Osteoblast (primary cell): ENCODE measurements around the gene TEX13A. TPM values are rescaled to one million over a fixed set of nuclear protein-coding genes. Genes with fewer than 3 reads are reported as not detected.

Experiments
- DNase-seq: peaks from one replicate; pipeline ENCODE4 v3.0.0; 2011; ENCODE audit warnings: low spot score, mixed read lengths; ENCODE audit not compliant: insufficient read length; ENCODE audit errors: missing footprints
- H2AFZ ChIP-seq: 2 replicates; pipeline ENCODE4 v1.6.0; 2011; ENCODE audit warnings: mild to moderate bottlenecking, low read length
- H3K27ac ChIP-seq: 2 replicates; pipeline ENCODE4 v1.5.1; 2011; ENCODE audit warnings: mild to moderate bottlenecking, low read depth, low read length, moderate library complexity
- H3K27me3 ChIP-seq: 2 replicates; pipeline ENCODE4 v1.6.0; 2012; ENCODE audit warnings: mild to moderate bottlenecking, control low read depth, inconsistent platforms, low read length, moderate library complexity; ENCODE audit not compliant: insufficient read depth
- H3K36me3 ChIP-seq: 2 replicates; pipeline ENCODE4 v1.5.1; 2011; ENCODE audit warnings: mild to moderate bottlenecking, low read length, control low read depth, moderate library complexity; ENCODE audit not compliant: insufficient read depth
- H3K4me1 ChIP-seq: 2 replicates; pipeline ENCODE4 v1.5.1; 2011; ENCODE audit warnings: mild to moderate bottlenecking, low read length, control low read depth, moderate library complexity; ENCODE audit not compliant: insufficient read depth
- H3K4me2 ChIP-seq: 2 replicates; pipeline ENCODE4 v1.6.0; 2011; ENCODE audit warnings: mild to moderate bottlenecking, low read length; ENCODE audit not compliant: insufficient read depth
- H3K4me3 ChIP-seq: fragments of 200-600 bp; sonication (generic); 3 replicates; pipeline ENCODE4 v1.5.1; 2012; ENCODE audit warnings: mild to moderate bottlenecking, low read length, inconsistent platforms; ENCODE audit not compliant: insufficient read depth
- H3K79me2 ChIP-seq: 2 replicates; pipeline ENCODE4 v1.6.0; 2012; ENCODE audit warnings: mild to moderate bottlenecking, low read length, control low read depth, inconsistent platforms; ENCODE audit not compliant: insufficient read depth
- H3K9me3 ChIP-seq: 2 replicates; pipeline ENCODE4 v1.5.1; 2011; ENCODE audit warnings: low read depth, low read length, control low read depth
- H4K20me1 ChIP-seq: 2 replicates; pipeline ENCODE4 v1.6.0; 2012; ENCODE audit warnings: mild to moderate bottlenecking, low read length, control low read depth; ENCODE audit not compliant: insufficient read depth
- total RNA-seq: library from RNA; depleted of rRNA; stranded (reverse); fragments of >200 nt; gene quantifications from 2 replicates; pipeline ENCODE4 v1.2.3, GENCODE V29; 2012
- TF ChIP-seq, protein P1 (sequence below): IDR thresholded peaks from 2 replicates; pipeline ENCODE4 v1.5.1; 2011; ENCODE audit warnings: mild to moderate bottlenecking, low read depth, low read length, moderate library complexity; ENCODE audit errors: extremely low read depth

Gene TEX13A
- total RNA-seq, 1 donor: not detected

DNA sequence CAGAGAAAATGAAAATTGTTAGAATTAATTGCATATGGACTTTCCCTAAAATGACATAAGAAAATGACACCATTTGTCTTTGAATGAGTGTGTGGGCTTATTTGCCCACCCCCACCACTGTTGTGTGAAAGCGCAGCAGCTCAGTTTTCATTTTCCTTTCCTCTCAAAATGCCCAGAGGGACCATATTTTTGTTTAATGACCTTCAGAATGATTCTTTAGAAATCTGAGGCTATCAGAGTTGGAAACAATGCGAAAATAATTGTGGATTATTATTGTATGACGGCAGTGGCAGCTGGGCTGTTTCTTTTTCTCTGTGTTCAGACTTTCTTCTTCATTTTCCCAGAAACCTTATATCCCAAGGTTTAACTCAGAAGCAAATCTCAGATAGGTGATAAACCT lies 44.6 kb upstream of the TEX13A start:
- TF ChIP-seq, protein P1, sequence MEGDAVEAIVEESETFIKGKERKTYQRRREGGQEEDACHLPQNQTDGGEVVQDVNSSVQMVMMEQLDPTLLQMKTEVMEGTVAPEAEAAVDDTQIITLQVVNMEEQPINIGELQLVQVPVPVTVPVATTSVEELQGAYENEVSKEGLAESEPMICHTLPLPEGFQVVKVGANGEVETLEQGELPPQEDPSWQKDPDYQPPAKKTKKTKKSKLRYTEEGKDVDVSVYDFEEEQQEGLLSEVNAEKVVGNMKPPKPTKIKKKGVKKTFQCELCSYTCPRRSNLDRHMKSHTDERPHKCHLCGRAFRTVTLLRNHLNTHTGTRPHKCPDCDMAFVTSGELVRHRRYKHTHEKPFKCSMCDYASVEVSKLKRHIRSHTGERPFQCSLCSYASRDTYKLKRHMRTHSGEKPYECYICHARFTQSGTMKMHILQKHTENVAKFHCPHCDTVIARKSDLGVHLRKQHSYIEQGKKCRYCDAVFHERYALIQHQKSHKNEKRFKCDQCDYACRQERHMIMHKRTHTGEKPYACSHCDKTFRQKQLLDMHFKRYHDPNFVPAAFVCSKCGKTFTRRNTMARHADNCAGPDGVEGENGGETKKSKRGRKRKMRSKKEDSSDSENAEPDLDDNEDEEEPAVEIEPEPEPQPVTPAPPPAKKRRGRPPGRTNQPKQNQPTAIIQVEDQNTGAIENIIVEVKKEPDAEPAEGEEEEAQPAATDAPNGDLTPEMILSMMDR: no peak
- DNase-seq: no peak
- no peaks in the 10 kb centered on the region for H3K79me2 ChIP-seq
- H3K27me3 ChIP-seq: peaks cover 3% of the 10 kb centered on the region
- no peaks in the 10 kb centered on the region for H3K9me3 ChIP-seq
- H3K4me2 ChIP-seq: no peak overlapping the region
- H3K4me3 ChIP-seq: no peak overlapping the region
- no peaks in the 10 kb centered on the region for H3K36me3 ChIP-seq
- H2AFZ ChIP-seq: no peak overlapping the region
- H3K27ac ChIP-seq: no peak overlapping the region
- H3K4me1 ChIP-seq: no peaks in the 10 kb centered on the region
- no peaks in the 10 kb centered on the region for H4K20me1 ChIP-seq

DNA sequence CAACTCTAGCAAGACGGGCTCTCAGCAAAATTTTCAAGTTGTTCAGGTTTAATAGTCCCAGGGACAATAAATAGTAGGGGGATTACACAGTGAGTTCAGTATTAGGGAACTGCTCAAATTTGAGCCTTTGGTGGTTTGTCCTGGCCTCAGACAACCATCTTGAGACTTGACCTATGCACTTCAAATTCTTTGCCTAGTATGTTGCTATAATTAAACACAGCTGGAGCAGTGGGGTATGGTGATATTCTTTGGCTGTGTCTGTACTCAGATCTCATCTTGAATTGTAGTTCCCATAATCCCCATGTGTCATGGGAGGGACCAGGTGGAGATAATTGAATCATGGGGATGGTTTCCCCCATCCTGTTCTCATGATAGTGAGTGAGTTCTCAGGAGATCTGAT lies 43.3 kb upstream of the TEX13A start:
- Histone ChIP-seq H3K79me2 (no peaks in the 10 kb centered on the region), H4K20me1 (no peaks in the 10 kb centered on the region), H2AFZ (no peak overlapping the region), H3K27ac (no peak overlapping the region), H3K27me3 (peaks cover 3% of the 10 kb centered on the region), H3K4me2 (no peak overlapping the region), H3K9me3 (no peaks in the 10 kb centered on the region), H3K4me3 (no peak overlapping the region), H3K4me1 (no peaks in the 10 kb centered on the region), H3K36me3 (no peaks in the 10 kb centered on the region)
- DNase-seq: no peak
- TF ChIP-seq, protein P1: no peak

DNA sequence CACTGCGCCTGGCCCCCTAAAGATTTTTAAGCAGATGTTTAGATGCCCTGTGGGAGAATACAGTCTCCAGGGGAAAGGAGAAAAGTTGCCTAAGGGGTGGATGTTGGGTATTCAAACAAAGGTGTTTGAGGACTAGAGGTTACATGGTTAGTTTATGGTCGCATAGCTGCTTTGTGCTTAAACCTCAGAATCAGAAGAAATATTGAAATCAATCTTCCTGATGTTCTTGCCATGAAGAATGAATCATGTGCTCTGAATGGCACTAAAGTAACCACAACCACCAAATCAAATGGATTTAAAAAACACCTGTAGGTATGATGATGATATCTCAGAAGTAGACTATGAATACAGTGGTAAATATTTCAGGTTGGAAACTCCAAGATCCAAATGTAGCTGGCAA lies 42.7 kb upstream of the TEX13A start:
- Histone ChIP-seq H3K4me1 (no peaks in the 10 kb centered on the region), H3K79me2 (no peaks in the 10 kb centered on the region), H3K4me2 (no peak overlapping the region), H3K36me3 (no peaks in the 10 kb centered on the region), H3K9me3 (no peaks in the 10 kb centered on the region), H4K20me1 (no peaks in the 10 kb centered on the region), H3K4me3 (no peak overlapping the region), H3K27me3 (peaks cover 3% of the 10 kb centered on the region), H3K27ac (no peak overlapping the region), H2AFZ (no peak overlapping the region)
- no peak for DNase-seq
- TF ChIP-seq, protein P1: no peak

DNA sequence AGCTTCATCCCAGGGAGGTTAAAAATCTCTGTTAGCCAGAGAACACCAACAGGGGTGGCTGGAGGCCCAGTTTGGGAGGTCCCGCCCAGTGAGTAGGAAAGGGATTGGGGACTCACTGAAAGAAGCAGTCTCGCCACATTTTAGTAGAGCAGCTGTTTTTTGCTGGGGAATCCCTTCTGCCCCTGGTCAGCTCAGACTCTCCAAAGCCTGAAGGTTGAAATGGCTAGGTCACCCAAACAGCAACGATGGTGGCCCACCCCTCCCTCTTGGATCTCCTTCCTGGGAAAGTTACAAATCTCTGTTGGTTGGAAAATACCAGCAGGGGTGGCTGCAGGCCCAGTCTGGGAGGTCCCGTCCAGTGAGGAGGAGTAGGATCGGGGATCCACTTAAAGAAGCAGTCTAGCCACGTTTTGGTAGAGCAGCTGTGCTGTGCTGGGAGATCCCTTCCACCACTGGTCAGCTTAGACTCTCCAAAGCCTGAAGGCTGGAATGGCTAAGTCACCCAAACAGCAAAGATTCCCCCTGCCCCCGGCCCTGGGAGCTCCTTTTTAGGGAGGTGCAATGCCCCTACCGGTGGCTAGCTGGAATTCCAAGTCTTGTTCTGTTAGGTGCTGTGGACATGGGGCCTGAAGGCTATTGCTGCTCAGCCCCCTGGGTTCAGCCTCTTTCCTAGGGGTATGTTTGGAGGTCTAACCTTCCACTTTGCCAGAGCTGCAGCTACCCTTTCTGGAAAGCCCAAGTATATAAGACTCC lies 40.0 kb upstream of the TEX13A start:
- Histone ChIP-seq H2AFZ (no peak overlapping the region), H3K9me3 (no peaks in the 10 kb centered on the region), H3K79me2 (no peaks in the 10 kb centered on the region), H3K4me3 (no peak overlapping the region), H4K20me1 (no peaks in the 10 kb centered on the region), H3K36me3 (no peaks in the 10 kb centered on the region), H3K4me2 (no peak overlapping the region), H3K27me3 (peaks cover 3% of the 10 kb centered on the region), H3K27ac (no peak overlapping the region), H3K4me1 (no peaks in the 10 kb centered on the region)
- no peak for DNase-seq
- TF ChIP-seq, protein P1: no peak
